ENCODE data around the gene SLC22A1.

Gene SLC22A1

GRCh38 chr6:160077526-160077925 is 44.1 kb upstream of the SLC22A1 start:
- no peak overlapping the region for H3K18ac ChIP-seq (ENCODE audit: low read depth in 1 of 2, low read length in 2 of 2)
- H2BK5ac ChIP-seq (ENCODE audit: low read depth, low read length, poor library complexity, severe bottlenecking) = no peak overlapping the region
- H3K4me3 ChIP-seq (ENCODE audit: insufficient read depth in 1 of 2, low read depth in 1 of 2, low read length in 2 of 2) = no peak overlapping the region
- H4K91ac ChIP-seq (ENCODE audit: low read length) = no peak overlapping the region
- 94% methylated on average over 2 of the region's 2 CpGs for WGBS
- no peak overlapping the region for H4K8ac ChIP-seq (ENCODE audit: low read length)
- H3K9ac ChIP-seq (ENCODE audit: low read length) = peak overlapping the region; percentile 21
- no peak overlapping the region for H2BK120ac ChIP-seq (ENCODE audit: low read depth, low read length)
- H3K23ac ChIP-seq (ENCODE audit: low read length in 2 of 2) = no peak overlapping the region
- no peak overlapping the region for H3K27ac ChIP-seq (ENCODE audit: low read length, poor library complexity, severe bottlenecking)
- H3K4me1 ChIP-seq (ENCODE audit: control insufficient read depth, insufficient read depth, low read depth, low read length) = no peaks in the 10 kb centered on the region
- no peak overlapping the region for H3K4me2 ChIP-seq (ENCODE audit: low read length, poor library complexity, severe bottlenecking)
- no peak overlapping the region for H2BK15ac ChIP-seq (ENCODE audit: low read depth, poor library complexity, severe bottlenecking)
- DNase-seq = peak; percentile 13
- H2AK5ac ChIP-seq (ENCODE audit: low read length, severe bottlenecking) = no peak overlapping the region
- H3K36me3 ChIP-seq (ENCODE audit: control insufficient read depth in 1 of 2, insufficient read depth in 2 of 2, low read depth in 1 of 2, low read length in 2 of 2) = peaks cover 66 to 93% of the 10 kb centered on the region in 2 experiments
- H2BK12ac ChIP-seq (ENCODE audit: low read length in 2 of 2) = no peak overlapping the region
- no peaks in the 10 kb centered on the region for H3K27me3 ChIP-seq (ENCODE audit: control insufficient read depth in 1 of 2, insufficient read depth in 1 of 2, low read length in 2 of 2)
- H3K9me3 ChIP-seq (ENCODE audit: control insufficient read depth, low read length) = no peaks in the 10 kb centered on the region
- no peak overlapping the region for H3K14ac ChIP-seq (ENCODE audit: low read length in 2 of 2)
- peaks cover 40% of the 10 kb centered on the region for H3K79me1 ChIP-seq (replicated peaks; ENCODE audit: low read length, poor library complexity, severe bottlenecking)
- no peak overlapping the region for H3K4ac ChIP-seq (ENCODE audit: low read depth in 1 of 2, low read length in 2 of 2)
- no peak overlapping the region for H2AFZ ChIP-seq (ENCODE audit: low read depth, low read length)

- Histone ChIP-seq H3K4me3 (ENCODE audit: insufficient read depth in 1 of 2, low read depth in 1 of 2, low read length in 2 of 2) (no peak overlapping the region), H4K91ac (ENCODE audit: low read length) (no peak overlapping the region), H2BK5ac (ENCODE audit: low read depth, low read length, poor library complexity, severe bottlenecking) (no peak overlapping the region), H3K79me1 (replicated peaks; ENCODE audit: low read length, poor library complexity, severe bottlenecking) (peaks cover 44% of the 10 kb centered on the region), H3K9ac (ENCODE audit: low read length) (no peak overlapping the region), H3K18ac (ENCODE audit: low read depth in 1 of 2, low read length in 2 of 2) (no peak overlapping the region), H2AFZ (ENCODE audit: low read depth, low read length) (no peak overlapping the region), H3K4me2 (ENCODE audit: low read length, poor library complexity, severe bottlenecking) (no peak overlapping the region), H2BK120ac (ENCODE audit: low read depth, low read length) (no peak overlapping the region), H3K23ac (ENCODE audit: low read length in 2 of 2) (no peak overlapping the region), H2BK12ac (ENCODE audit: low read length in 2 of 2) (no peak overlapping the region), H2AK5ac (ENCODE audit: low read length, severe bottlenecking) (no peak overlapping the region), H3K27ac (ENCODE audit: low read length, poor library complexity, severe bottlenecking) (no peak overlapping the region), H3K27me3 (ENCODE audit: control insufficient read depth in 1 of 2, insufficient read depth in 1 of 2, low read length in 2 of 2) (no peaks in the 10 kb centered on the region), H3K36me3 (ENCODE audit: control insufficient read depth in 1 of 2, insufficient read depth in 2 of 2, low read depth in 1 of 2, low read length in 2 of 2) (peaks cover 60 to 93% of the 10 kb centered on the region in 2 experiments), H3K9me3 (ENCODE audit: control insufficient read depth, low read length) (no peaks in the 10 kb centered on the region), H3K14ac (ENCODE audit: low read length in 2 of 2) (no peak overlapping the region), H2BK15ac (ENCODE audit: low read depth, poor library complexity, severe bottlenecking) (no peak overlapping the region), H3K4ac (ENCODE audit: low read depth in 1 of 2, low read length in 2 of 2) (no peak overlapping the region), H4K8ac (ENCODE audit: low read length) (no peak overlapping the region), H3K4me1 (ENCODE audit: control insufficient read depth, insufficient read depth, low read depth, low read length) (no peaks in the 10 kb centered on the region)
- WGBS = 99% methylated on average over 23 of the region's 23 CpGs
- no peak for DNase-seq
Measured at GRCh38 chr6:160078883-160079685, 42.5 kb upstream of the SLC22A1 start.

- Histone ChIP-seq H4K91ac (ENCODE audit: low read length) (no peak overlapping the region), H2BK120ac (ENCODE audit: low read depth, low read length) (no peak overlapping the region), H2BK15ac (ENCODE audit: low read depth, poor library complexity, severe bottlenecking) (no peak overlapping the region), H3K4me1 (ENCODE audit: control insufficient read depth, insufficient read depth, low read depth, low read length) (no peaks in the 10 kb centered on the region), H3K4me2 (ENCODE audit: low read length, poor library complexity, severe bottlenecking) (no peak overlapping the region), H3K79me1 (replicated peaks; ENCODE audit: low read length, poor library complexity, severe bottlenecking) (peaks cover 49% of the 10 kb centered on the region), H3K4me3 (ENCODE audit: insufficient read depth in 1 of 2, low read depth in 1 of 2, low read length in 2 of 2) (no peak overlapping the region), H2AK5ac (ENCODE audit: low read length, severe bottlenecking) (no peak overlapping the region), H2BK12ac (ENCODE audit: low read length in 2 of 2) (no peak overlapping the region), H3K23ac (ENCODE audit: low read length in 2 of 2) (no peak overlapping the region), H3K4ac (ENCODE audit: low read depth in 1 of 2, low read length in 2 of 2) (no peak overlapping the region), H3K9me3 (ENCODE audit: control insufficient read depth, low read length) (no peaks in the 10 kb centered on the region), H3K9ac (ENCODE audit: low read length) (no peak overlapping the region), H4K8ac (ENCODE audit: low read length) (no peak overlapping the region), H3K36me3 (ENCODE audit: control insufficient read depth in 1 of 2, insufficient read depth in 2 of 2, low read depth in 1 of 2, low read length in 2 of 2) (peaks cover 65 to 93% of the 10 kb centered on the region in 2 experiments), H2BK5ac (ENCODE audit: low read depth, low read length, poor library complexity, severe bottlenecking) (no peak overlapping the region), H2AFZ (ENCODE audit: low read depth, low read length) (no peak overlapping the region), H3K18ac (ENCODE audit: low read depth in 1 of 2, low read length in 2 of 2) (no peak overlapping the region), H3K27me3 (ENCODE audit: control insufficient read depth in 1 of 2, insufficient read depth in 1 of 2, low read length in 2 of 2) (no peaks in the 10 kb centered on the region), H3K27ac (ENCODE audit: low read length, poor library complexity, severe bottlenecking) (no peak overlapping the region), H3K14ac (ENCODE audit: low read length in 2 of 2) (no peak overlapping the region)
- 95% methylated on average over 12 of the region's 12 CpGs for WGBS
- no peak for DNase-seq
Measured at GRCh38 chr6:160079686-160080043, 42.0 kb upstream of the SLC22A1 start.

- no peak overlapping the region for H2BK12ac ChIP-seq (ENCODE audit: low read length in 2 of 2)
- H2AK5ac ChIP-seq (ENCODE audit: low read length, severe bottlenecking) = no peak overlapping the region
- DNase-seq = no peak
- peaks cover 51% of the 10 kb centered on the region for H3K79me1 ChIP-seq (replicated peaks; ENCODE audit: low read length, poor library complexity, severe bottlenecking)
- no peak overlapping the region for H2BK5ac ChIP-seq (ENCODE audit: low read depth, low read length, poor library complexity, severe bottlenecking)
- H3K27ac ChIP-seq (ENCODE audit: low read length, poor library complexity, severe bottlenecking) = no peak overlapping the region
- no peaks in the 10 kb centered on the region for H3K27me3 ChIP-seq (ENCODE audit: control insufficient read depth in 1 of 2, insufficient read depth in 1 of 2, low read length in 2 of 2)
- no peaks in the 10 kb centered on the region for H3K4me1 ChIP-seq (ENCODE audit: control insufficient read depth, insufficient read depth, low read depth, low read length)
- H3K18ac ChIP-seq (ENCODE audit: low read depth in 1 of 2, low read length in 2 of 2) = no peak overlapping the region
- no peak overlapping the region for H3K23ac ChIP-seq (ENCODE audit: low read length in 2 of 2)
- no peak overlapping the region for H2AFZ ChIP-seq (ENCODE audit: low read depth, low read length)
- H3K4ac ChIP-seq (ENCODE audit: low read depth in 1 of 2, low read length in 2 of 2) = no peak overlapping the region
- H3K4me3 ChIP-seq (ENCODE audit: insufficient read depth in 1 of 2, low read depth in 1 of 2, low read length in 2 of 2) = no peak overlapping the region
- no peak overlapping the region for H2BK15ac ChIP-seq (ENCODE audit: low read depth, poor library complexity, severe bottlenecking)
- no peak overlapping the region for H4K8ac ChIP-seq (ENCODE audit: low read length)
- no peak overlapping the region for H3K14ac ChIP-seq (ENCODE audit: low read length in 2 of 2)
- no peak overlapping the region for H4K91ac ChIP-seq (ENCODE audit: low read length)
- no peak overlapping the region for H2BK120ac ChIP-seq (ENCODE audit: low read depth, low read length)
- WGBS = 98% methylated on average over 17 of the region's 17 CpGs
- no peaks in the 10 kb centered on the region for H3K9me3 ChIP-seq (ENCODE audit: control insufficient read depth, low read length)
- H3K9ac ChIP-seq (ENCODE audit: low read length) = no peak overlapping the region
- peaks cover 65 to 93% of the 10 kb centered on the region in 2 experiments for H3K36me3 ChIP-seq (ENCODE audit: control insufficient read depth in 1 of 2, insufficient read depth in 2 of 2, low read depth in 1 of 2, low read length in 2 of 2)
- no peak overlapping the region for H3K4me2 ChIP-seq (ENCODE audit: low read length, poor library complexity, severe bottlenecking)
Measured at GRCh38 chr6:160080097-160080496, 41.5 kb upstream of the SLC22A1 start.

Measured in mesenchymal stem cell (in vitro differentiated cells and primary cell).